Fibroblast of mammary gland (primary cell): ENCODE data around the gene ELK3.

ENCODE experiments used
- DNase-seq: peaks from one replicate; pipeline ENCODE4 v3.0.0-alpha.2; 2010; ENCODE audit warnings: low read depth
- H3K4me3 ChIP-seq: 2 replicates; pipeline ENCODE4 v1.5.1; 2011; ENCODE audit warnings: low read depth, mild to moderate bottlenecking, low read length, moderate library complexity; ENCODE audit not compliant: control insufficient read depth
- TF ChIP-seq, protein P1 (sequence below): conservative IDR thresholded peaks from 2 replicates; pipeline ENCODE4 v1.5.1; 2011; ENCODE audit warnings: low read depth, low read length, inconsistent platforms; ENCODE audit not compliant: control insufficient read depth, insufficient read depth

ELK3 gene

DNA sequence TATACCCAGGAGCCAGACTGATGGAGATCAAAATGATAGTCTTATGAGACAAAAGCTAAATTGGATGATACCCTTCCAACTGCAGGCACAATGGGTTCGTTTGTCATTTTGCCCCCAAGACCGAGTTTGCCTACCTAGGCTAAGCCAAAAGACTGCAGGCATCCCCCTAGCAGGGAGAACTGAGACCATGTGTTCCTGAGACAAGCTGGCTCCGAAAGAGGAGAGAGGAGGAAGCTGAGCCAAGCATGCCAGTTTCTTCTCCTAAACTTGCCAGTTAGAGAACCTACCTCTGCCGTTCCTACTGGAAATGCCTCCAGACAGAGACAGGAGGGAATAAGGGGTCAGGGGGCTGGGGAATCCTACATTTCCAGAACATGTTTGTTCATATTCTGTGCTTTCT lies 8.3 kb upstream of the ELK3 start:
- TF ChIP-seq, protein P1, sequence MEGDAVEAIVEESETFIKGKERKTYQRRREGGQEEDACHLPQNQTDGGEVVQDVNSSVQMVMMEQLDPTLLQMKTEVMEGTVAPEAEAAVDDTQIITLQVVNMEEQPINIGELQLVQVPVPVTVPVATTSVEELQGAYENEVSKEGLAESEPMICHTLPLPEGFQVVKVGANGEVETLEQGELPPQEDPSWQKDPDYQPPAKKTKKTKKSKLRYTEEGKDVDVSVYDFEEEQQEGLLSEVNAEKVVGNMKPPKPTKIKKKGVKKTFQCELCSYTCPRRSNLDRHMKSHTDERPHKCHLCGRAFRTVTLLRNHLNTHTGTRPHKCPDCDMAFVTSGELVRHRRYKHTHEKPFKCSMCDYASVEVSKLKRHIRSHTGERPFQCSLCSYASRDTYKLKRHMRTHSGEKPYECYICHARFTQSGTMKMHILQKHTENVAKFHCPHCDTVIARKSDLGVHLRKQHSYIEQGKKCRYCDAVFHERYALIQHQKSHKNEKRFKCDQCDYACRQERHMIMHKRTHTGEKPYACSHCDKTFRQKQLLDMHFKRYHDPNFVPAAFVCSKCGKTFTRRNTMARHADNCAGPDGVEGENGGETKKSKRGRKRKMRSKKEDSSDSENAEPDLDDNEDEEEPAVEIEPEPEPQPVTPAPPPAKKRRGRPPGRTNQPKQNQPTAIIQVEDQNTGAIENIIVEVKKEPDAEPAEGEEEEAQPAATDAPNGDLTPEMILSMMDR = no peak
- no peak overlapping the region for H3K4me3 ChIP-seq
- DNase-seq = no peak

DNA sequence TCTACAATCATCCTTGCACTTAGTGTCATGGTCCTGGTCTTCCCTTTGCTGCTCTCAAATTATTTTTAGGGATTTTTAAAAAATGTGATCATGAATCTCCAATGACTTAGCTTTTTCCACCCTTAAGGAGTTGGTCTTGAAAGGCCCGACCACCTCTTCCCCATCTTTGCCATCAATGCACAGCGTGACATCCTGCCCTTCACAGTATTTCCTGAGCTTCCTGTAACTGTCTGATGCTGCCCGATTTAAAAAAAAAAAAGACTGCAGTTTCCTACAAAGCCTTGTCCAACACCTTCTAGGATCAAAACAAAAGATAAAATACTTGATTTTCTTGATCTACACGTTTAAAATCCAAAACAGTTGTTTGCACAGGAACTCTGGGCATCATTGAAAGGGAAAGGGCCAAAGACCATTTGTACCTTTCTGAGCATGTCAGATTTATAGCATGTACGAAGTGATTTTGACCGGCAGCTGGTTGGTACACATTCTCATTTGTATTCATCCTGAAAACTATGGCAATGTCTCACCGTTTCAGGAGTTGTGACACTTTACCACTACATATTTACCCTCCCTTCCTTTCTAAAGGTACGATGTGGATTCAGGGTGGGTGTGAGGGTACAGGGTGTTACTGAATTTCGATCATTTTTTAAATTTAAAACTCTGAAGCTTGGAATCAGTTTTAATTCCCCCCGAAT lies 7.4 kb upstream of the ELK3 start:
- DNase-seq = no peak
- TF ChIP-seq, protein P1 = no peak
- H3K4me3 ChIP-seq = no peak overlapping the region

DNA sequence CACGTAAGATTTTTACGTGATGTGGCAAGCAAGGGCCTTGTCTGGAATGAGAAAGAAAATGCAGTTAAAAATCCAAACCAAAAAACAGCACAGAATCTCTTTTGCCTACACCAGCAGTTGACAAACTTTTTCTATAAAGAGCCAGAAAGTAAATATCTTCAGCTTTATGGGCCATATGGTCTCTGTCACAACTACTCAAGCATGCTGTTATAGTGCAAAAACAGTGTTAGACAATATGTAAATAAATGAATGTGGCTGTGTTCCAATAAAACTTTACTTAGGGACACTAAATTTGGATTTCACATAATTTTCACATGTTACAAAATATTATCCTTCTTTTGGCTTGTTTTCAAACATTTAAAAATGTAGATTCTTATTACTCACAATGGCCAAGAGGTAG lies 6.2 kb upstream of the ELK3 start:
- TF ChIP-seq, protein P1 = no peak
- DNase-seq = no peak
- H3K4me3 ChIP-seq = no peak overlapping the region

DNA sequence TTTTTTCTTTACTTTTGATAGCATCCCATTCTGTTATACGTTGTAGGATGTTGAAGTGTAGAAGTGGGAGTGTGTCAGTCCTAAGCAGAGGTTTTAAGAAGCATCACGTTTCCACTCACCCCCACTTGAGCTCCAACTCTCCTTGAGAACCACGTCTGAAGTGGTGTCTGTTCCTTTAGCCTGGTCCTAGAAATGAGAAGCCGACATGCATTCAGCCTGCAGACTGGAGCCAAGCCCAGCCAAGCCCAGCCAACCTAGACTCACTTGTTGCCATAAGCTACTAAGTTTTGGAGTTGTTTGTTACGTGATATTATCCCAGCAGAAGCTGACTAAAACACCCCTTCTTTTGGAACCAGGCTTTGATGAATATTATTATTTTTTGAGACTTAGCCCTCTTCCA lies 4.4 kb upstream of the ELK3 start:
- TF ChIP-seq, protein P1 = no peak
- no peak overlapping the region for H3K4me3 ChIP-seq
- DNase-seq = no peak

DNA sequence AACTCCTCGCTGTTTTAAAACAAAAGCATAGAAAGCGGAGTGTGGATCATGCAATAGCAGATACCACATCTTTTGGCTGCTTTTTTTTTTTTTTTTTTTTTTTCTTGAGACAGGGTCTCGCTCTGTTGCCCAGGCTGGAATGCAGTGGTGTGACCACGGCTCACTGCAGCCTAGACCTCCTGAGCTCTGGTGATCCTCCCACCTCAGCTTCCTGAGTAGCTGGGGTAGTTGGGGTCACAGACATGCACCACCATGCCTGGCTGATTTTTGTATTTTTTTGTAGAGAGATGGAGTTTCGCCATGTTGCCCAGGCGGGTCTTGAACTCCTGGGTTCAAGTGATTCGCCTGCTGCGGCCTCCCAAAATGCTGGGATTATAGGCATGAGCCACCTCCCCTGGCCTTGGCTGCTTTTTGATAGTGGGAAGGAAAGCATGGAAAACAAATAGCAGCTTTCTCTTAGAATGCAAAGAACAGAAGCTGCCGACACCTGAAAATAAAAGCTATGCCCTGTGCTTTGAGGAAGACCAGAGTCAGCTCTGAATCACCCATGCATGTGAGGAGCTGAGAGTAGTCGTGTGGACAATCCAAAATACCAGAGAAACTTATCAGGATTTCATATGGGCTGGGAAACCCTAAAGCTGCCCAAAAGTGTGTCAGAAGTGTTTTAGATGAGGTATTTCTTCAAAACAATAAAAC lies 3.6 kb upstream of the ELK3 start:
- peak; percentile 81 for DNase-seq
- TF ChIP-seq, protein P1 = no peak
- no peak overlapping the region for H3K4me3 ChIP-seq

DNA sequence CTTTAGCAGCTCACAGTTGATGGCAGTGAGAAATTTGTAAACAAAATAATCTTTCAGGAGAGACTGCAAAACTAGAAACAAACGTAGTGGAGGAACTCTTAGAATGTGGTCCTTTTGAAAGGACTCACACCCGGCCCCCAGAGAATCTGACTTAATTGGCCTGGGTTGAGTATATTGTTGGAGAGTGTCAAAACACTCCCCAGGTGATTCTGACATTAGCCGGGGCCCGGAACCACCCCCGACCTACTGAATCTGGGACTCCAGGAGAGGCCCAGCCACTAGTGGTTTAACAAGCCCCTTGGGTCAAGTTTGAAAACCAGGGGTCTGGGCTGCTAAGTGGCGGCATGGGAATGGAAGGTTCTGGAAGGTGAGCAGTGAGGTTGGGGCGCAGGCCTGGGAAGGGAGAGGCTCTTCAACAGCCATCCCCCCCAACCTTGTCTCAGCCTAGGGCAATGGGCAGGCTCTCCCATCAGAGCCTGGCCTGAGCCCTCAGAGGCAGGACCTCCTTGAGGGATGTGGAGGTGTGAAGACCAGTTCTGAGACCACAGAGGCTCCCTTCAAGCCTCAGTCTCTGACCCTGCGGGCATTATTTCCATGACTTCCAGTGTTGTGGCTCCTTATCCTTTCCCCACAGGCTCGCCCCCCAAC lies 1.1 kb upstream of the ELK3 start:
- no peak overlapping the region for H3K4me3 ChIP-seq
- no peak for DNase-seq
- TF ChIP-seq, protein P1 = no peak

DNA sequence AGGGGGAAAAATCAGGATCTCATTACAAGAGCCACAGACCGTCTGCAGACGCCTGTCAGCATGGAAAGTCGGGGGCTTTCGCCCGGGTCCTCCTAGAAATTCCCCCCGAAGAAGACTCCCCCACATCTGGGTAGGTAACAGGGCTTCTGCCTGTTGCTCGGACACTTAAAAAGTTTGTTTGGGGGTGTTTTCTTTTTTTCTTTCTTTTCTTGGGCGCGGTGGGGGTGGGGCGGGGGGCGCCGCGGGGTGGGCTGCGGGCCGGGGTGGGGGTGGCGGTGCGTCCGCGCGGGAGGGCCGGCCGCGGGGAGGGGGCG lies 358 bp downstream of the ELK3 start:
- H3K4me3 ChIP-seq = peak overlapping the region; percentile 65
- TF ChIP-seq, protein P1 = no peak
- DNase-seq = no peak
